ENCODE data around the gene KCNK18. TPM values are rescaled to one million over a fixed set of nuclear protein-coding genes. Genes with fewer than 3 reads are reported as not detected.

Gene KCNK18
- total and polyA plus RNA-seq, 2 donors (not counting 3 experiments of a cell fraction or from before 2014, with no cell fraction given): not detected

DNA sequence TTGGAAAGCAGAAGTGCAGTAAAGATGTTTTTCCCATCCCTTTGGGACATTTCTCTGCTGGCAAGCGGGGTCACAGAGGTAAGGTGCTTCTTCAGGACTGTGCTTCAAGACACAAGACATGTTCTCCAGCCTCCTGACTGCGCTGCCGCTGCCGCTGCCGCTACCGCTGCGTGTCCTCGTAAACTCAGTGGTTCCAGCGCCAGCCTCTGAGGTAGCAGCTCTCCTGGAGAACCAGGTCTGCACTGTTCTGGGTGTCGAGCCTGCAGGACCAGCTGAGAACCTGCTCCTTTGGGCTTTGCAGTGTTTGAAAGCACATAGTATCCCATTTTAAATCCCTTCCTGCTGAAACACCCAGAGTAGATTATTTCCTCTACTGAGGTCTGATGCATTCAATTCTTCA is 13.0 kb upstream of the KCNK18 start:
- no peak for TF ChIP-seq EZH2 (IDR thresholded peaks at IDR 0.05; ENCODE audit: borderline replicate concordance, low read depth, low read length, severe bottlenecking)
- TF ChIP-seq, protein P1, sequence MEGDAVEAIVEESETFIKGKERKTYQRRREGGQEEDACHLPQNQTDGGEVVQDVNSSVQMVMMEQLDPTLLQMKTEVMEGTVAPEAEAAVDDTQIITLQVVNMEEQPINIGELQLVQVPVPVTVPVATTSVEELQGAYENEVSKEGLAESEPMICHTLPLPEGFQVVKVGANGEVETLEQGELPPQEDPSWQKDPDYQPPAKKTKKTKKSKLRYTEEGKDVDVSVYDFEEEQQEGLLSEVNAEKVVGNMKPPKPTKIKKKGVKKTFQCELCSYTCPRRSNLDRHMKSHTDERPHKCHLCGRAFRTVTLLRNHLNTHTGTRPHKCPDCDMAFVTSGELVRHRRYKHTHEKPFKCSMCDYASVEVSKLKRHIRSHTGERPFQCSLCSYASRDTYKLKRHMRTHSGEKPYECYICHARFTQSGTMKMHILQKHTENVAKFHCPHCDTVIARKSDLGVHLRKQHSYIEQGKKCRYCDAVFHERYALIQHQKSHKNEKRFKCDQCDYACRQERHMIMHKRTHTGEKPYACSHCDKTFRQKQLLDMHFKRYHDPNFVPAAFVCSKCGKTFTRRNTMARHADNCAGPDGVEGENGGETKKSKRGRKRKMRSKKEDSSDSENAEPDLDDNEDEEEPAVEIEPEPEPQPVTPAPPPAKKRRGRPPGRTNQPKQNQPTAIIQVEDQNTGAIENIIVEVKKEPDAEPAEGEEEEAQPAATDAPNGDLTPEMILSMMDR (IDR thresholded peaks at IDR 0.05; ENCODE audit: extremely low read depth in 1 of 2, insufficient read depth in 1 of 2, low read depth in 1 of 2, low read length in 2 of 2): no peak
- TF ChIP-seq POLR2AphosphoS5 (IDR thresholded peaks at IDR 0.05; ENCODE audit: insufficient read depth, low read depth, low read length): no peak
- TF ChIP-seq MAX (IDR thresholded peaks at IDR 0.05; ENCODE audit: insufficient read depth, insufficient read length): no peak
- no peak for TF ChIP-seq POLR2A (IDR thresholded peaks at IDR 0.05; ENCODE audit: low read depth, low read length)
- no peak for TF ChIP-seq GATA2 (IDR thresholded peaks at IDR 0.05; ENCODE audit: insufficient read depth, insufficient read length, low read depth, low read length)
- no peak for TF ChIP-seq JUN (IDR thresholded peaks at IDR 0.05; ENCODE audit: borderline replicate concordance, insufficient read depth, insufficient read length, low read depth)
- TF ChIP-seq FOS (IDR thresholded peaks at IDR 0.05; ENCODE audit: borderline replicate concordance, insufficient read depth, low read length): no peak
- TF ChIP-seq MYC (IDR thresholded peaks at IDR 0.05; ENCODE audit: low read depth, low read length): no peak
- no peaks in the 10 kb centered on the region for H3K4me1 ChIP-seq (ENCODE audit: control insufficient read depth, extremely low read depth, insufficient read depth, low read length)
- no peak overlapping the region for H3K27ac ChIP-seq (ENCODE audit: insufficient read depth, low read depth, low read length)
- no peak overlapping the region for H3K9ac ChIP-seq (replicated peaks; ENCODE audit: extremely low read depth, insufficient read depth, low read length)
- H4K20me1 ChIP-seq (replicated peaks; ENCODE audit: control insufficient read depth, extremely low read depth, insufficient read depth, low read length): no peaks in the 10 kb centered on the region
- no peaks in the 10 kb centered on the region for H3K9me1 ChIP-seq (replicated peaks; ENCODE audit: control insufficient read depth, extremely low read depth, insufficient read depth, low read length)
- peaks cover 0 to 2% of the 10 kb centered on the region in 2 experiments for H3K27me3 ChIP-seq (ENCODE audit: control insufficient read depth in 2 of 2, insufficient read depth in 2 of 2, low read length in 2 of 2)
- FAIRE-seq (no peak), DNase-seq (ENCODE audit: low read depth, low spot score) (no peak)
- no TSS peak for BruUV-seq (replicated peaks)
- no peaks in the 10 kb centered on the region for H3K79me2 ChIP-seq (ENCODE audit: control insufficient read depth, insufficient read depth, low read length)
- ChIA-PET POLR2A (no interaction called here), CTCF (interaction anchor here (1.9 kb wide), 1 partner anchor 9 kb away, joined by 6 read pairs; no protein-coding TSS in a partner anchor)
- no peaks in the 10 kb centered on the region for H3K9me3 ChIP-seq (replicated peaks; ENCODE audit: control insufficient read depth, insufficient read depth, low read length)
- H3K36me3 ChIP-seq (ENCODE audit: control insufficient read depth in 2 of 2, extremely low read depth in 1 of 2, insufficient read depth in 2 of 2, low read length in 2 of 2): no peaks in the 10 kb centered on the region
- no peak overlapping the region for H3K4me2 ChIP-seq (ENCODE audit: insufficient read depth, low read length)
- dilution Hi-C loops (cut with MboI; ENCODE audit: extremely low pct_ligation_motif_present, low sequenced_read_pairs): no loop called here
- no peak overlapping the region for H2AFZ ChIP-seq (ENCODE audit: low read depth, low read length)
- no peak overlapping the region for H3K4me3 ChIP-seq (replicated peaks in 1 of 3; ENCODE audit: insufficient read depth in 1 of 3, low read depth in 1 of 3, low read length in 3 of 3)
- intact Hi-C loops (cut with micrococcal nuclease): no loop called here
